GM10266 (cell line): ENCODE measurements around the gene SH2D5.

Experiments
- DNase-seq: peaks from one replicate; pipeline ENCODE4 v3.0.0; 2012; ENCODE audit errors: extremely low spot score
- TF ChIP-seq, protein P1 (sequence below): IDR thresholded peaks from 2 replicates; pipeline ENCODE4 v1.5.1; 2012; ENCODE audit warnings: mild to moderate bottlenecking, low read depth; ENCODE audit not compliant: control insufficient read depth, insufficient read depth; ENCODE audit errors: missing control alignments

Gene SH2D5

DNA sequence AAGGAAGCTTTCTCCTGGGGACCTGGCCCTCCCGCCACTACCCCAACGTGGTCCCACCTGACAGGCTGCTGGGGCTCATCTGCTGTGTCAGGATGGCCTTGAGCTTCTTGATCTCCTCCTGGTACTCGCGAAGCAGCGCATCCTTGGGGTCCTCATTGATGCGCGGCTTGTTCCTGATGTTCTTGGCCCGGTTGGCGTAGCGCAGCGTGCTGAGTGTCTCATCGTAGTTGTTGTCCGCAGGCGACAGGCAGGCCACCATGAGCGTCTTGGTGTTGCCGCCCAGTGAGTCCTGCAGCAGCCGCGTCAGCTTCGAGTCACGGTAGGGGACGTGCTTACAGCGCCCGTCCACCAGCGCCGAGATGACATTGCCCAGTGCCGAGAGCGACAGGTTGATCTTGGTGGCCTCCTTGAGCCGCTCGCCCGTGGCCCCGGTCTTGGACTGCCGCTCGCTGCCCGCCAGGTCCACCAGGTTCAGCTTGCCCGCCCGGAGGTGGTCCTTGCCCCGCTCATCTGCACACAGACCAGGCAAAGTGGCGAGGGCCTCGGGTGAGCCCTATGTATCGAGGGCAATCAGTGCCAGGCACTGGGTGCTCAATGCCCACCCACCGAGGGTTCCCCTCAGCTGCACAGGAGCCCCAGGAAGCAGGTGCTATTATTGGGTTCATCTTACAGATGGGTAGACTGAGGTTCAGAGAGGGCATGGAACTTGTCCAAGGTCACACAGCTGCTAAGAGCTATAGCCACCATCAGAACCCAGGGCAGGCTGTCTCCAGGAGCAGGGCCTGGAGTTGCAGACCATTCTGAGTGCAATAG lies 27.9 kb downstream of the SH2D5 start:
- TF ChIP-seq, protein P1, sequence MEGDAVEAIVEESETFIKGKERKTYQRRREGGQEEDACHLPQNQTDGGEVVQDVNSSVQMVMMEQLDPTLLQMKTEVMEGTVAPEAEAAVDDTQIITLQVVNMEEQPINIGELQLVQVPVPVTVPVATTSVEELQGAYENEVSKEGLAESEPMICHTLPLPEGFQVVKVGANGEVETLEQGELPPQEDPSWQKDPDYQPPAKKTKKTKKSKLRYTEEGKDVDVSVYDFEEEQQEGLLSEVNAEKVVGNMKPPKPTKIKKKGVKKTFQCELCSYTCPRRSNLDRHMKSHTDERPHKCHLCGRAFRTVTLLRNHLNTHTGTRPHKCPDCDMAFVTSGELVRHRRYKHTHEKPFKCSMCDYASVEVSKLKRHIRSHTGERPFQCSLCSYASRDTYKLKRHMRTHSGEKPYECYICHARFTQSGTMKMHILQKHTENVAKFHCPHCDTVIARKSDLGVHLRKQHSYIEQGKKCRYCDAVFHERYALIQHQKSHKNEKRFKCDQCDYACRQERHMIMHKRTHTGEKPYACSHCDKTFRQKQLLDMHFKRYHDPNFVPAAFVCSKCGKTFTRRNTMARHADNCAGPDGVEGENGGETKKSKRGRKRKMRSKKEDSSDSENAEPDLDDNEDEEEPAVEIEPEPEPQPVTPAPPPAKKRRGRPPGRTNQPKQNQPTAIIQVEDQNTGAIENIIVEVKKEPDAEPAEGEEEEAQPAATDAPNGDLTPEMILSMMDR, result no peak

DNA sequence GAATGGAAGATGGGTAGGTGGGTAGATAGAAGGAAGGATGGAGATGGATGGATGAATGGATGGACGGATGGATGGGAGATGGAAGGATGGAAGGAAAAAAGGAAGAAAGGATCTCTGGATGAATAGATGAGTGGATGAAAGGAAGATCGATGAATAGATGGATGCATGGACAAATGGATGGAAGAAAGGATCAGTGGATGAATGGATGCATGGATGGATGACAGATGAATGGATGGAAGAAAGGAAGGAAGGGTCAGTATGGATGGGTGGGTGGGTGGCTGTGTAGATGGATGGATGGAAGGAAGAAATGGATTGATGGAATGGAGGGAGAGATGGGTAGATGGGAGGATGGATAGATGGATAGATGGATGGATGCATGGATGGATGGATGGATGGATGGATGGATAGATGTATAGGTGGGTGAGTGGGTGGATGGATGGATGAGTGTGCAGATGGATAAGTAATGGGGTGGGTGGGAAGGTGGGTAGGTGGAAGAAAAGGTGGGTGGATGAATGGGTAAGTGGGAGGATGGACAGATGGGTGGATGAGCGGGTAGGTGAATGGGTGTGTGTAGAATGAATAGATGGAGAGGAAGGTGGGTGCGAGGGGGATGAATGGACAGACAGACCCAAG lies 29.3 kb downstream of the SH2D5 start:
- TF ChIP-seq, protein P1, result no peak

More for the DNA sequence above, 27.9 kb downstream of the SH2D5 start:
- no peak for DNase-seq

DNA sequence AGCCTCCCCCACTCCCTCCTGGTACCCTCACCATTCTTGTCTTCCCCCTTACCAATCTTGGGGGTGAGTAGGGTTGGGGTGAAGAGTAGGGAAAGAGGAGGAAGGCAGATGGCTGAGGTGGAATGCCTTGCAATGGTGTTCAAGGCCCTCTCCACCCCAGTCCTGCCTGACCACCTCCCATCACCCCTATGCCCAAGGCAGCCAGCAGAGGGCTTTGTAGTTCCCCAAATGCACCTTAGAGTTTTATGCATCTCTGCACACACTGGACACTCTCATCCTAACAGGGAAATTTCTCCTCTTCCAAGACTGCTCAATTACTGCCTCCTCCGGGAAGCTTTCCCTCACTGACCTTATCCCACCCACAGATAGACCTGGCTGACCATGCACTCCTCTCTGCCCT lies 30.1 kb downstream of the SH2D5 start:
- TF ChIP-seq, protein P1, result no peak
- DNase-seq, result no peak

More for the DNA sequence above, 29.3 kb downstream of the SH2D5 start:
- no peak for DNase-seq

DNA sequence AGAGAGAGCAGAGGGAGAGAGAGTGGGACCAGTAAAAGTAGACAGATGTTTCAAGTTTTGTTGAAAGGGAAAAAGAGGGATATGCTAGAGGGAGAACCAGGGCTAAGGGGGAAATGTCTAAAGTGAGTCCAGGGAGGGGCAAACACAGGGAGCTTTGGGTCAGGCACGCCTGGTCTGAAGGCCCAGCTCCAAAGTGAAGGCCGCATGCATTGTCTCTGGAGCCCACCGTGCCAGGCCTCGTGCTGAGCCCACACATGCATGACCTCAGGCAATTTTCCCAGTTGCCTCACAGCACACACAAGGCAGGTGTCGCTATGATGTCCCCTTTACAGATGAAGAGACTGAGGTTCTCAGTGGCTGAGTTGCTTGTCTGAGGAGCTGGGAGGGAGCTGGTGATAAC lies 30.7 kb downstream of the SH2D5 start:
- TF ChIP-seq, protein P1, result no peak
- no peak for DNase-seq

DNA sequence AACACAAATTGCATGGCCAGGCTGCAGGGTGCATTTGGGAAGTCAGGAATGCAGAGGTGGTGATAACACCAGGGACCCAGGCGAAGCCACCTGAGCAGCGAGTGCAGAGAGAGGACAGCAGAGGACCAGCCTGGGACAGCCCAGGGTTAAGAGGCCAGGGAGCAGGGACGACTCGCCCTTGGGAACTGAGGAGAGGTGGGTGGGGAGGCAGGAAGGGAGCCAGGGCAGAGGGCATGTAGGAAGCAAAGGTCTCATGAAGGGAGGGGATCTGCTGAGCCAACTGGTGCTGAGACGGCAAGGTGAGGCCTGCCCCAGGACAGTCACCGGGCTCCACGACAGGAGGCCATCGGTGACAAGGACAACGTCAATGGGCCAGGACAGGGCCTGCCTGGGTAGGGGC lies 31.1 kb downstream of the SH2D5 start:
- DNase-seq, result no peak
- TF ChIP-seq, protein P1, result no peak

DNA sequence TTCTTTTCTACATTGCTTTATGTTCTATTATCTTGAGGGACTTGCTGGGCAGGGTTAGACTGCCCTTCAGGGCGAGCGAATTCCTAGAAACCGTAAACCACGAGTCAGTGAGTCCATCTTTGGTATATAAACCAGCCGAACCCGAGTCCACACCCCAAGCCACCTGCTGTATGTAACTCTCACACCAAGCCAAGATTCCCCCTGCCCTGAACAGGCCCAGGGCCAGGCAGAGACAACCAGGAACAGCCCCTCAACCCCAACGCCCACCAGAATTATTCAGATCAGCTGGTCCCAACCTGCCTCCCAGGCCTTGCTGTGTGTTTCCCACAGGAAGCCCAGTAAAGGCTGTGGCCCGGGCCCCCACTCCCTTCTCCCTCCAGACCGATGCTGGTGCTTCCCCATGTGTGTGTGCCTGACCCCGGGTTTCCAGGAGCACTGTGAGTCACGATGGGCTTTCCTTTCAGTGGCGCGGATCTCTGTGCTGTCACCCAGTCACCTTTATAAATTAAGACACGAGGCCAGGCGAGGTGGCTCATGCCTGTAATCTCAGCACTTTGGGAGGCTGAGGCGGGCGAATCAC lies 31.8 kb downstream of the SH2D5 start:
- TF ChIP-seq, protein P1, result no peak
- no peak for DNase-seq

DNA sequence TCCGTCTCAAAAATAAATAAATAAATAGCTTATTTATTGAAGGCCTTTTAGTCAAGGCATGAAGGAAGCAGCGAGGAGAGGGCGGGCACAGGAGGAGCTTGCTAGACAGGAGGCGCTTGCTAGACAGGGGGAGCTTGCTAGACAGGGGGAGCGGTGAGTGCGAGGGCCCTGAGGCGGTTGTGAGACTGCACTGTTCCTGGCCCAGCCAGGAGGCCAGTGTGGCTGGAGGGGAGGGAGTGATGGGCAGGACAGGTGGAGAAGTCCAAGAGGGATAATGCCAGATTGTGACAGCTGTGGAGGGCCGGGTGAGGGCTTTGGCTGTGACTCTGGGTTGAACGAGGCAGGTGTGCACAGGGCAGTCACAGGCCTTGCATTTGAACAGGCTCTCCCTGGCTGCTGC lies 32.9 kb downstream of the SH2D5 start:
- TF ChIP-seq, protein P1, result no peak
- DNase-seq, result no peak
